Measurements from ENCODE around the gene JPH4. TPM values are rescaled to one million over a fixed set of nuclear protein-coding genes. Genes with fewer than 3 reads are reported as not detected.

Gene JPH4
- total RNA-seq, 1 donor from 2014 or later = 6.2 TPM

- intact Hi-C loops (cut with DNase I) = no loop called here
These were observed 27.5 kb upstream of the JPH4 start for GRCh38 chr14:23605931-23606585.

GRCh38 chr14:23604675-23605170 is 26.1 kb upstream of the JPH4 start:
- Histone ChIP-seq H3K4me1 (no peaks in the 10 kb centered on the region), H3K27ac (no peak overlapping the region), H3K9me3 (no peaks in the 10 kb centered on the region), H3K27me3 (no peaks in the 10 kb centered on the region), H3K4me3 (no peak overlapping the region), H3K36me3 (no peaks in the 10 kb centered on the region)
- no peak for TF ChIP-seq CTCF (IDR thresholded peaks at IDR 0.05)
- no peak for ATAC-seq
- DNase-seq = no peak
- intact Hi-C loops (cut with DNase I) = no loop called here

More at GRCh38 chr14:23605931-23606585, 27.5 kb upstream of the JPH4 start:
- H3K4me1 ChIP-seq = no peaks in the 10 kb centered on the region
- H3K4me3 ChIP-seq = no peak overlapping the region
- no peak overlapping the region for H3K27ac ChIP-seq
- DNase-seq = no peak
- no peak for ATAC-seq
- no peaks in the 10 kb centered on the region for H3K27me3 ChIP-seq
- no peaks in the 10 kb centered on the region for H3K36me3 ChIP-seq
- no peaks in the 10 kb centered on the region for H3K9me3 ChIP-seq
- TF ChIP-seq CTCF (IDR thresholded peaks at IDR 0.05) = no peak

- Histone ChIP-seq H3K27me3 (no peaks in the 10 kb centered on the region), H3K9me3 (no peaks in the 10 kb centered on the region), H3K4me1 (no peaks in the 10 kb centered on the region), H3K27ac (no peak overlapping the region), H3K4me3 (no peak overlapping the region), H3K36me3 (no peaks in the 10 kb centered on the region)
- ATAC-seq (no peak), DNase-seq (no peak)
- intact Hi-C loops (cut with DNase I) = no loop called here
- TF ChIP-seq CTCF (IDR thresholded peaks at IDR 0.05) = no peak
These were observed 25.6 kb upstream of the JPH4 start for GRCh38 chr14:23604148-23604547.

GRCh38 chr14:23603103-23603502 is 24.5 kb upstream of the JPH4 start:
- intact Hi-C loops (cut with DNase I) = no loop called here
- ATAC-seq = no peak
- TF ChIP-seq CTCF (IDR thresholded peaks at IDR 0.05) = no peak
- DNase-seq = no peak
- no peak overlapping the region for H3K4me3 ChIP-seq
- no peak overlapping the region for H3K27ac ChIP-seq
- H3K4me1 ChIP-seq = no peaks in the 10 kb centered on the region
- H3K36me3 ChIP-seq = no peaks in the 10 kb centered on the region
- H3K27me3 ChIP-seq = no peaks in the 10 kb centered on the region
- no peaks in the 10 kb centered on the region for H3K9me3 ChIP-seq

GRCh38 chr14:23602181-23603095 is 23.8 kb upstream of the JPH4 start:
- Histone ChIP-seq H3K27me3 (no peaks in the 10 kb centered on the region), H3K36me3 (no peaks in the 10 kb centered on the region), H3K4me3 (no peak overlapping the region), H3K9me3 (no peaks in the 10 kb centered on the region), H3K4me1 (no peaks in the 10 kb centered on the region), H3K27ac (no peak overlapping the region)
- no peak for TF ChIP-seq CTCF (IDR thresholded peaks at IDR 0.05)
- intact Hi-C loops (cut with DNase I) = no loop called here
- ATAC-seq = no peak
- no peak for DNase-seq
